ENCODE measurements around the gene TSTD1. TPM values are rescaled to one million over a fixed set of nuclear protein-coding genes. Genes with fewer than 3 reads are reported as not detected.
A peak's percentile ranks its signal among the peaks of the same experiment; 100 is the strongest.

Gene TSTD1
- total RNA-seq, 1 donor = 0.72 TPM

DNA sequence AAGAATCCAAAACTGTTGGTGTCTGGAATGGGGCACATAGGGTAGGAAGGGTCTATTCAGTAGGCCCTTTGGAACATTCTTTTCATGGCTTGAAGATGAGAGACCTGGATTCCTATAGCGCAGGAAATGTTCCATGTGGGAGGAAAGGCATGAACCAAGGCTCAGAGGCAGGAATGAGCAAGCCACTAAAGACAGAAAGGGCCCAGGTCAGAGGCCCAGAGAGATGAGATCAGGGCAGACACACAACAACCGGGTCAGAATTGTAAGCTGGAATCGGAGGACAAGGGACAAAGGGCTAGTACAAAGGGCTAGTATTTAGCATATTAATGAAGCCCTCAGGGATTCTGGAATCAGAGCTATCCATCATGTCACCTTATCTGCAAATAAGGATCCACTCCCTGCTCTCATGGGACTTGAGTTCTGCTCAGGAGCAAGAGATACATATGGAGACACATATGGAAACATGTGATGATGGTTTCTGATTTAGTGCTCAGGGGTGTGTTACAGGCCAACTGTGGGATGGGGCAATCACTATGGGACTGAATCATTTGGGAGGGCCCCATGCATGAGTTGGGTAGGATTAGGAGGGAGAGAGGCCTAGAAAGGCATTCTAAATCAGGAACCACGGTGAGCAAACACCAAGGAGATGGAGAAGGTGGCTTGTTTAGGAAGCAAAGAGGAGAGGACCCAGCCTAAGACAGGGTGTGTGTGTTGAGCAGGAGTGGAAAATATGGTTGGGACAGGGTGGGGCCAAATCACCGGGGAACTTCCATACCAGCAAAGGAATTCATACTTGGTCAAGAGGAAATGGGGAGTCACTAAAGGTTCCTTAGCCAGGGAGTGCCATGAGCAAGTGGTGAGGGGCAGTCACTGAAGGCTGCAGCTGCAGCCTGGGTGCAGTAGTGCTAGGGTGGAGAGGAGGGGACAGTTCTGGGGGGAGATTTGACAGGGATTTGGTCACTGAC lies 42.0 kb upstream of the TSTD1 start:
- H3K79me2 ChIP-seq (ENCODE audit: insufficient read depth, low read length) = no peaks in the 10 kb centered on the region
- no peaks in the 10 kb centered on the region for H3K36me3 ChIP-seq (ENCODE audit: insufficient read depth, low read length)
- H3K4me2 ChIP-seq (ENCODE audit: insufficient read depth, low read length) = no peak overlapping the region
- H4K20me1 ChIP-seq (ENCODE audit: insufficient read depth, low read length) = no peaks in the 10 kb centered on the region
- no peaks in the 10 kb centered on the region for H3K27me3 ChIP-seq (ENCODE audit: insufficient read depth, low read length)
- H3K9me3 ChIP-seq (ENCODE audit: low read depth, low read length) = no peaks in the 10 kb centered on the region
- H3K4me3 ChIP-seq (ENCODE audit: insufficient read depth, low read length) = no peak overlapping the region
- peak overlapping the region; percentile 66 for H2AFZ ChIP-seq (ENCODE audit: low read length)
- TF ChIP-seq, protein P1, sequence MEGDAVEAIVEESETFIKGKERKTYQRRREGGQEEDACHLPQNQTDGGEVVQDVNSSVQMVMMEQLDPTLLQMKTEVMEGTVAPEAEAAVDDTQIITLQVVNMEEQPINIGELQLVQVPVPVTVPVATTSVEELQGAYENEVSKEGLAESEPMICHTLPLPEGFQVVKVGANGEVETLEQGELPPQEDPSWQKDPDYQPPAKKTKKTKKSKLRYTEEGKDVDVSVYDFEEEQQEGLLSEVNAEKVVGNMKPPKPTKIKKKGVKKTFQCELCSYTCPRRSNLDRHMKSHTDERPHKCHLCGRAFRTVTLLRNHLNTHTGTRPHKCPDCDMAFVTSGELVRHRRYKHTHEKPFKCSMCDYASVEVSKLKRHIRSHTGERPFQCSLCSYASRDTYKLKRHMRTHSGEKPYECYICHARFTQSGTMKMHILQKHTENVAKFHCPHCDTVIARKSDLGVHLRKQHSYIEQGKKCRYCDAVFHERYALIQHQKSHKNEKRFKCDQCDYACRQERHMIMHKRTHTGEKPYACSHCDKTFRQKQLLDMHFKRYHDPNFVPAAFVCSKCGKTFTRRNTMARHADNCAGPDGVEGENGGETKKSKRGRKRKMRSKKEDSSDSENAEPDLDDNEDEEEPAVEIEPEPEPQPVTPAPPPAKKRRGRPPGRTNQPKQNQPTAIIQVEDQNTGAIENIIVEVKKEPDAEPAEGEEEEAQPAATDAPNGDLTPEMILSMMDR (IDR thresholded peaks at IDR 0.05; ENCODE audit: extremely low read depth, low read depth, low read length) = no peak
- peak overlapping the region; percentile 5 for H3K27ac ChIP-seq (ENCODE audit: low read depth, low read length)
- DNase-seq (ENCODE audit: insufficient read length, low spot score, missing footprints) = peak; percentile 78
- H3K4me1 ChIP-seq (ENCODE audit: insufficient read depth, low read length) = peaks cover 38% of the 10 kb centered on the region

DNA sequence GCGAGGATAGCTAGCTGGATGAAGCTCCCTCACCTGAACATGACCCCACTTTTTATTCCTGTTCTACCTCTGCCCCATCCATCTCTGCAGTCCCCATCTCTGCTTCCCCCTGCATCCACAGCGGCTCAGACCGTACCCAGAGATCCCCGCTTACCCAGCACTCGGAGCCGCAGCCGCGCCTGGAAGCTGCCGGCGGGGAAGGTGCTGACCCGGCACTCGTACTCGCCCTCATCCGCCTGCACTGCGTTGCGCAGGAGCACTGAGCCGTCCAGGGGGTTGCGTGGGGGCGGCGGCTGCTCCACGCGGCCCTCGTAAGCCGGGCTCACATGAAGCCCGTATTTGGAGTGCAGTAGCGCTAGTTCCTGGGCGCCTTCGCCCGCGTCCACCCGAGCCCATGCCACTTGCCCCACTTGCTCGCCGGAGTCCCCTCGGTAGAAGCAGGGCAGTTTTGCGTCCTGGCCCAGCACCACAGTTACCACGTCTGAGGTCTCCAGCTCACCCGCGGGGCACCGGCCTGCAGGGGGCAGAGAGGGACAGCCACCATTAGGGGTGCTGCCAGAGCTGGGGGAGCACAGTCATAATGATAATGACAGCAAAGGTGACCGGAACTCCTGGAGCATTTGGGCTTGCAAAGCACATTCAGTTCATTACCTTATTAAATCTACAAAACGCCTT lies 40.8 kb upstream of the TSTD1 start:
- Histone ChIP-seq H2AFZ (ENCODE audit: low read length) (no peak overlapping the region), H3K9me3 (ENCODE audit: low read depth, low read length) (no peaks in the 10 kb centered on the region), H4K20me1 (ENCODE audit: insufficient read depth, low read length) (no peaks in the 10 kb centered on the region), H3K27ac (ENCODE audit: low read depth, low read length) (no peak overlapping the region), H3K27me3 (ENCODE audit: insufficient read depth, low read length) (no peaks in the 10 kb centered on the region), H3K4me1 (ENCODE audit: insufficient read depth, low read length) (peaks cover 29% of the 10 kb centered on the region), H3K4me2 (ENCODE audit: insufficient read depth, low read length) (no peak overlapping the region), H3K79me2 (ENCODE audit: insufficient read depth, low read length) (no peaks in the 10 kb centered on the region), H3K36me3 (ENCODE audit: insufficient read depth, low read length) (no peaks in the 10 kb centered on the region), H3K4me3 (ENCODE audit: insufficient read depth, low read length) (no peak overlapping the region)
- DNase-seq (ENCODE audit: insufficient read length, low spot score, missing footprints) = no peak
- TF ChIP-seq, protein P1 (IDR thresholded peaks at IDR 0.05; ENCODE audit: extremely low read depth, low read depth, low read length) = no peak

DNA sequence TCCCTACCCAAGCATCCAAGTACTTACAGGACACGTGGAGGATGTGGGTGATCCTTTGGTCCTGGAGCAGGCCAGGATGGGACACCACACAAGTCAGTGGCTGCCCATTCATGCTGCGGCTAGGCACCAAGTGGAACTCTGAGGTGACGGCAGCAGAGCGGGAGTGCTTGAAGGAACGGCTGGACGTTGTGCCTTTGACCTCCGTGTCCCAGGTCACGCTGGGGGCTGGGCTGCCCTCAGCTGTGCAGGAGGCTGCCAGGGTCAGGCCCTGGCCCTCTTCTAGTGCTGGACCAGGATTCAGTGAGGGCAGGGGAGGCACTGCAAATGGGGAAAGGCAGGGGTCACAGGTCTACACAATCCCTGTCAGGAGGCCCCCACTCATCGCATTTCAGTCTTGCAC lies 38.7 kb upstream of the TSTD1 start:
- no peak overlapping the region for H3K27ac ChIP-seq (ENCODE audit: low read depth, low read length)
- no peak overlapping the region for H3K4me3 ChIP-seq (ENCODE audit: insufficient read depth, low read length)
- peaks cover 10% of the 10 kb centered on the region for H3K4me1 ChIP-seq (ENCODE audit: insufficient read depth, low read length)
- H3K79me2 ChIP-seq (ENCODE audit: insufficient read depth, low read length) = no peaks in the 10 kb centered on the region
- TF ChIP-seq, protein P1 (IDR thresholded peaks at IDR 0.05; ENCODE audit: extremely low read depth, low read depth, low read length) = no peak
- H4K20me1 ChIP-seq (ENCODE audit: insufficient read depth, low read length) = no peaks in the 10 kb centered on the region
- no peaks in the 10 kb centered on the region for H3K9me3 ChIP-seq (ENCODE audit: low read depth, low read length)
- H3K27me3 ChIP-seq (ENCODE audit: insufficient read depth, low read length) = no peaks in the 10 kb centered on the region
- H3K4me2 ChIP-seq (ENCODE audit: insufficient read depth, low read length) = no peak overlapping the region
- no peak overlapping the region for H2AFZ ChIP-seq (ENCODE audit: low read length)
- no peaks in the 10 kb centered on the region for H3K36me3 ChIP-seq (ENCODE audit: insufficient read depth, low read length)
- no peak for DNase-seq (ENCODE audit: insufficient read length, low spot score, missing footprints)

DNA sequence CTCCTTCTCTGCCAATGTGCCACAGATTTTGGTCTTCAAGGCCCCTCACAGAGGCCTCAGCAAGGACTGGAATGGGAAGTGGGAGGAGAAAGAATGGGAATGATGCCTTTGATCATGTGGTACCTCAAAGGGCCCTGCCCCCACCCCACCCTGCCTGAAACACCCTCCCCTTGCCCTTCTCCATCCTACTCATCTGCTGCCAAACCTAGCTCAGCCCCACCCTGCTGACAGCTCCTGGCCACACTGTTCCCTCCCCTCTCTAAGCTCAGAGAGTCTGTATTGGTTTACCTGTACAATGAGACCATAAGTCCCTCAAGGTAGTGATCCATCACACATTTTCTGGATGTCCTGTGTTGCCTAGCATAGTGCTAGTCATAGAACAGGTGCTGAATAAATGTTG lies 37.6 kb upstream of the TSTD1 start:
- Histone ChIP-seq H3K4me1 (ENCODE audit: insufficient read depth, low read length) (peaks cover 10% of the 10 kb centered on the region), H3K4me2 (ENCODE audit: insufficient read depth, low read length) (no peak overlapping the region), H4K20me1 (ENCODE audit: insufficient read depth, low read length) (no peaks in the 10 kb centered on the region), H3K27me3 (ENCODE audit: insufficient read depth, low read length) (no peaks in the 10 kb centered on the region), H3K27ac (ENCODE audit: low read depth, low read length) (no peak overlapping the region), H2AFZ (ENCODE audit: low read length) (no peak overlapping the region), H3K9me3 (ENCODE audit: low read depth, low read length) (no peaks in the 10 kb centered on the region), H3K79me2 (ENCODE audit: insufficient read depth, low read length) (no peaks in the 10 kb centered on the region), H3K4me3 (ENCODE audit: insufficient read depth, low read length) (no peak overlapping the region), H3K36me3 (ENCODE audit: insufficient read depth, low read length) (no peaks in the 10 kb centered on the region)
- no peak for DNase-seq (ENCODE audit: insufficient read length, low spot score, missing footprints)
- TF ChIP-seq, protein P1 (IDR thresholded peaks at IDR 0.05; ENCODE audit: extremely low read depth, low read depth, low read length) = no peak

All from osteoblast (primary cell).